Glomerular endothelial cell (primary cell): ENCODE results near the gene MAD1L1. TPM values are rescaled to one million over a fixed set of nuclear protein-coding genes. Genes with fewer than 3 reads are reported as not detected.
"Not testable (repeated sequence)": the region's sequence is repeated elsewhere in the genome, so short reads cannot be mapped to it uniquely, and the experiment has no call there.

ENCODE experiments used
- DNase-seq: peaks from one replicate; pipeline ENCODE4 v3.0.0-alpha.2; 2011; ENCODE audit warnings: low read depth, low spot score; ENCODE audit errors: extremely low read depth
- total RNA-seq: library from RNA; depleted of rRNA; stranded (reverse); fragments of >200 nt; gene quantifications from 2 replicates; pipeline ENCODE4 v1.2.3, GENCODE V29; 2015

The MAD1L1 gene
- total RNA-seq, 1 donor from 2014 or later, result 59.4 TPM

- no peak for DNase-seq
Observed at GRCh38 chr7:1939434-1940401, 293.0 kb downstream of the MAD1L1 start.

- DNase-seq, result no peak
Observed at GRCh38 chr7:1938788-1939433, 293.8 kb downstream of the MAD1L1 start.

- no peak for DNase-seq
Observed at GRCh38 chr7:1937252-1937605, 295.5 kb downstream of the MAD1L1 start.

GRCh38 chr7:1936531-1937251, 296.1 kb downstream of the MAD1L1 start:
- no peak for DNase-seq

DNA sequence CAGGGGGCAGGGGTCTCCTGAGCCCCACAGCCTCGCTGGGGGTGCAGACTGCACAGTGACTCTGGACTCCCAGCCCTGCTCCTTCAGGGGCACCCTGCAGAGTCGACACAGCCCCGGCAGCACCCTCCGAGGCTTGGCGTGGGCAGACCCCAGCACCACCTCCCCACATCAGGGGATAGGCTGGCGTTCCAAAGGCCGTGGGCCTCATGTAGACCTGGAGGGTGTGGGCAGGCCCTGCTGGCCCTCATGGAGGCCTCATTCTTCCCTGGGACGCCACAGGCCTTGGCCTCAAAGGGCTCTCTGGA, 296.8 kb downstream of the MAD1L1 start:
- DNase-seq, result no peak

- no peak for DNase-seq
Observed at GRCh38 chr7:1935176-1936005, 297.4 kb downstream of the MAD1L1 start.

DNA sequence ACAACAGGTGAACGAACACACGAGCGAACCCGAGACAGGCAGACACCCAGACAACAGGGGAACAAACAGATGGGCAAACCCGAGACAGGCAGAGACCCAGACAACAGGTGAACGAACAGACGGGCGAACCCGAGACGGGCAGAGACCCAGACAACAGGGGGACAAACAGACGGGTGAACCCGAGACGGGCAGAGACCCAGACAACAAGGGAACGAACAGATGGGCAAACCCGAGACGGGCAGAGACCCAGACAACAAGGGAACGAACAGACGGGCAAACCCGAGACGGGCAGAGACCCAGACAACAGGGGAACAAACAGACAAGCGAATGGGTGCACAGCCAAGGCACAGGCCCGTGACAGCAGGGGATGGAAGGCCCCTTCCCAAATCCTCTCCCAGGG, 298.0 kb downstream of the MAD1L1 start:
- no peak for DNase-seq

- DNase-seq, result no peak
Observed at GRCh38 chr7:1934017-1934416, 298.7 kb downstream of the MAD1L1 start.

- DNase-seq, result no peak
Observed at GRCh38 chr7:1933066-1933750, 299.5 kb downstream of the MAD1L1 start.

GRCh38 chr7:1931951-1932270, 300.8 kb downstream of the MAD1L1 start:
- DNase-seq, result no peak

DNA sequence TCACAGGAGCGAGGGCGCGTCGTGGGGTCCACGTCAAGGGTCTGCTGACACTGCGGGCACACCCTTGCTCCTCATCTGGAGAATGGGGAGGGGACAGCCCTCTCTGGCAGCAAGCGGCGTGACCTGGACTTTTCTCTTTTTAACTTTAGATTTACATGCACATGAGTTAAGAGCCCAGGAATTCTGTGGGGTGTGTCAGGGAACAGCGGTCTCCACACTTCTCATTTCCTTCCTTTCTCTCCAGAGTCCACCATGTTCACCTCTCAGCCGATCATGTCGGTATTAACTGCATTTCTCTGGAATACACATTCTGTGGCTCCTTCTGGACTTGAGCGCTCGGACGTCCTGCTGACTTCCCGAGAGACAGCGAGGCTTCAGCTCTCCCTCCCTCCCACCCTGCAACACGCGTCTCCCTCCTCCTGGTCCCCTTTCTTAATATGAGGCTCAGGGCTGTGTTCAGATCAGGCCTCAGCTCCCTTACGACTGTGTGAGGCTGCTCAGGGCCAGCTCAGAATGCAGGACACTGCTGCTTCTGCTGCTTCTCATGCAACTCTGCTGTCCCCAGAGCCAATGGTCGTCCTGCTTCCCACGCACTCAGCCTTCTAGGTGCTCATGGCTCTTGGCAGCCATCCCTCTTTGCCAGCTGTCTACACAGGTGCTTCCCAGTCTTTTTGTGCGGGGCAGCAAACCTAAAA, 301.3 kb downstream of the MAD1L1 start:
- no peak for DNase-seq

GRCh38 chr7:1930381-1931065, 302.2 kb downstream of the MAD1L1 start:
- no peak for DNase-seq

GRCh38 chr7:1929349-1929925, 303.3 kb downstream of the MAD1L1 start:
- DNase-seq, result not testable (repeated sequence)

- DNase-seq, result no peak
Observed at GRCh38 chr7:1928645-1929348, 303.9 kb downstream of the MAD1L1 start.

DNA sequence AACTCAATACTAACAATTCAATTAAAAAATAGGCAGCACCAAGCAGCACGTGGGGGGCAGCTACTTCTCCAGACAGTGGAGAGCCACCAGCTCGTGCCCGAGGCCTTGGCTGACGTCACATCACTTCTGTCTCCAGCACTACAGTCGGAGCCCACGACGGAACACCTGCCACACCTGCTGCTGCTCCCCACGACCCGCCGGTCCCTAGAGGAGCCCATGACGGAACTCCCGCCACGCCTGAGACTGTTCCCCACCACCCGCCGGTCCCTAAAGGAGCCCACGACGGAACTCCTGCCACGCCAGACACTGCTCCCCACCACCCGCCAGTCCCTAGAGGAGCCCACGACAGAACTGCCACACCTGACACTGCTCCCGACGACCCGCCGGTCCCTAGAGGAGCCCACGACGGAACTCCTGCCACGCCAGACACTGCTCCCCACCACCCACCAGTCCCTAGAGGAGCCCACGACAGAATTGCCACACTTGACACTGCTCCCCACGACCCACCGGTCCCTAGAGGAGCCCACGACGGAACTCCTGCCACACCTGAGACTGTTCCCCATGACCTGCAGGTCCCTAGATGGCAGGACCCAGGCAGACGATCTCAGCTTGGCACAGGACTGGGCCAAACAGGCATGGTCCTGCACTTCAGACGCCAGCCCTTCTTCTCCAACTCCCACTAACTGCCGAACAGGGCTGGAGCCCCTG, 304.7 kb downstream of the MAD1L1 start:
- no peak for DNase-seq

GRCh38 chr7:1926908-1927306, 305.8 kb downstream of the MAD1L1 start:
- DNase-seq, result no peak
